LNCAP (cell line): ENCODE data around the gene FASLG.

Experiments
- CTCF ChIP-seq: fragments of 450-650 bp; IDR thresholded peaks from 2 replicates; pipeline ENCODE4 v1.5.1; 2017; ENCODE audit warnings: mild to moderate bottlenecking

FASLG gene

GRCh38 chr1:172697534-172698002 lies 38.7 kb downstream of the FASLG start:
- no peak for TF ChIP-seq CTCF

GRCh38 chr1:172698224-172698623 lies 39.3 kb downstream of the FASLG start:
- TF ChIP-seq CTCF: no peak

GRCh38 chr1:172699111-172699510 lies 40.2 kb downstream of the FASLG start:
- no peak for TF ChIP-seq CTCF

- no peak for TF ChIP-seq CTCF
Observed at GRCh38 chr1:172699695-172700227, 40.9 kb downstream of the FASLG start.

GRCh38 chr1:172700556-172700955 lies 41.7 kb downstream of the FASLG start:
- no peak for TF ChIP-seq CTCF

- no peak for TF ChIP-seq CTCF
Observed at GRCh38 chr1:172704001-172704400, 45.1 kb downstream of the FASLG start.

- no peak for TF ChIP-seq CTCF
Observed at GRCh38 chr1:172704420-172705210, 45.7 kb downstream of the FASLG start.
